NCI-H2196 treated with DMSO at 0.1 percent for 48 hours (cell line): Measurements from ENCODE around the gene IL4.
"Not testable (repeated sequence)": the region's sequence is repeated elsewhere in the genome, so short reads cannot be mapped to it uniquely, and the experiment has no call there.

ENCODE experiments used
- DNase-seq: peaks from one replicate; lab custom pipeline; 2025; ENCODE audit not compliant: unreplicated experiment; lab: John Stamatoyannopoulos, UW

IL4 gene

GRCh38 chr5:132689513-132689912 lies 15.7 kb downstream of the IL4 start:
- DNase-seq: no peak

GRCh38 chr5:132690156-132690555 lies 16.4 kb downstream of the IL4 start:
- no peak for DNase-seq

GRCh38 chr5:132691755-132692631 lies 18.2 kb downstream of the IL4 start:
- DNase-seq: not testable (repeated sequence)

- DNase-seq: no peak
Observed at GRCh38 chr5:132692632-132692967, 18.8 kb downstream of the IL4 start.

- no peak for DNase-seq
Observed at GRCh38 chr5:132695956-132696355, 22.2 kb downstream of the IL4 start.

- DNase-seq: no peak
Observed at GRCh38 chr5:132704875-132705274, 31.1 kb downstream of the IL4 start.

GRCh38 chr5:132708645-132709044 lies 34.9 kb downstream of the IL4 start:
- DNase-seq: no peak

- DNase-seq: no peak
Observed at GRCh38 chr5:132714456-132715307, 40.9 kb downstream of the IL4 start.

GRCh38 chr5:132718544-132719312 lies 44.9 kb downstream of the IL4 start:
- DNase-seq: no peak

- no peak for DNase-seq
Observed at GRCh38 chr5:132725745-132726144, 52.0 kb downstream of the IL4 start.

- DNase-seq: no peak
Observed at GRCh38 chr5:132729896-132730295, 56.1 kb downstream of the IL4 start.
